Muscle layer of duodenum (tissue), 2 donors: Measurements from ENCODE around the gene GIPC3.

ENCODE experiments used
- H3K27ac ChIP-seq: one replicate; pipeline ENCODE4 v1.7.0; 2013; ENCODE audit warnings: mild to moderate bottlenecking, low read length
- H3K27me3 ChIP-seq: one replicate; pipeline ENCODE4 v1.7.0; 2013; ENCODE audit warnings: low read depth, mild to moderate bottlenecking, control low read depth, low read length
- H3K36me3 ChIP-seq, 2 donors: one replicate each; pipeline ENCODE4 v1.7.0; 2013; ENCODE audit warnings: low read length in 2 of 2, control low read depth in 1 of 2, mild to moderate bottlenecking in 1 of 2; ENCODE audit not compliant: insufficient read depth in 2 of 2, control insufficient read depth in 1 of 2
- H3K4me1 ChIP-seq, 2 donors: one replicate each; pipeline ENCODE4 v1.7.0; 2013; ENCODE audit warnings: low read length in 2 of 2, mild to moderate bottlenecking in 2 of 2, control low read depth in 1 of 2, moderate library complexity in 1 of 2; ENCODE audit not compliant: insufficient read depth in 2 of 2, control insufficient read depth in 1 of 2
- H3K4me3 ChIP-seq, 2 donors: one replicate each; pipeline ENCODE4 v1.7.0; 2013; ENCODE audit warnings: low read length in 2 of 2, low read depth in 1 of 2, mild to moderate bottlenecking in 1 of 2
- H3K9me3 ChIP-seq, 2 donors: one replicate each; pipeline ENCODE4 v1.7.0; 2013; ENCODE audit warnings: low read length in 2 of 2, control low read depth in 1 of 2, mild to moderate bottlenecking in 1 of 2; ENCODE audit not compliant: control insufficient read depth in 1 of 2
- donor health status: healthy.

The GIPC3 gene

GRCh38 chr19:3572132-3572854, 13.0 kb upstream of the GIPC3 start:
- H3K9me3 ChIP-seq: no peaks in the 10 kb centered on the region
- H3K4me1 ChIP-seq: peaks cover 0 to 25% of the 10 kb centered on the region in 2 donors
- H3K36me3 ChIP-seq: no peaks in the 10 kb centered on the region
- H3K27ac ChIP-seq: peak overlapping the region; percentile 27
- H3K4me3 ChIP-seq: peak overlapping the region; percentile 58 to 87
- H3K27me3 ChIP-seq: no peaks in the 10 kb centered on the region

- H3K27me3 ChIP-seq: no peaks in the 10 kb centered on the region
- no peaks in the 10 kb centered on the region for H3K36me3 ChIP-seq
- H3K4me3 ChIP-seq: peak within 1 kb of the TSS; percentile 58 to 87
- H3K9me3 ChIP-seq: no peaks in the 10 kb centered on the region
- peak within 1 kb of the TSS; percentile 27 for H3K27ac ChIP-seq
- peaks cover 0 to 25% of the 10 kb centered on the region in 2 donors for H3K4me1 ChIP-seq
Measured at GRCh38 chr19:3572855-3573161, 12.5 kb upstream of the GIPC3 start, which contains the start of gene HMG20B. TSS of gene HMG20B (plus strand) at chr19:3572944. CDS start at chr19:3573310, 366 bp downstream.

GRCh38 chr19:3573162-3573857, 12.0 kb upstream of the GIPC3 start:
- Histone ChIP-seq H3K4me1 (peaks cover 0 to 25% of the 10 kb centered on the region in 2 donors), H3K27me3 (no peaks in the 10 kb centered on the region), H3K9me3 (no peaks in the 10 kb centered on the region), H3K4me3 (peak overlapping the region; percentile 48 to 87), H3K27ac (no peak overlapping the region), H3K36me3 (no peaks in the 10 kb centered on the region)

GRCh38 chr19:3573858-3574637, 11.2 kb upstream of the GIPC3 start:
- Histone ChIP-seq H3K4me3 (peak overlapping the region in 1 of 2 donors; percentile 87), H3K27me3 (no peaks in the 10 kb centered on the region), H3K9me3 (no peaks in the 10 kb centered on the region), H3K4me1 (peaks cover 0 to 25% of the 10 kb centered on the region in 2 donors), H3K36me3 (no peaks in the 10 kb centered on the region), H3K27ac (no peak overlapping the region)

GRCh38 chr19:3575260-3575741, 10.0 kb upstream of the GIPC3 start:
- no peaks in the 10 kb centered on the region for H3K9me3 ChIP-seq

GRCh38 chr19:3575949-3576673, 9.2 kb upstream of the GIPC3 start:
- Histone ChIP-seq H3K9me3 (no peaks in the 10 kb centered on the region), H3K27me3 (no peaks in the 10 kb centered on the region), H3K4me3 (peak overlapping the region; percentile 46 to 66), H3K4me1 (peaks cover 0 to 32% of the 10 kb centered on the region in 2 donors), H3K27ac (no peak overlapping the region), H3K36me3 (no peaks in the 10 kb centered on the region)

More at GRCh38 chr19:3575260-3575741, 10.0 kb upstream of the GIPC3 start:
- H3K27me3 ChIP-seq: no peaks in the 10 kb centered on the region
- no peaks in the 10 kb centered on the region for H3K36me3 ChIP-seq
- no peak overlapping the region for H3K27ac ChIP-seq
- no peak overlapping the region for H3K4me3 ChIP-seq
- peaks cover 0 to 27% of the 10 kb centered on the region in 2 donors for H3K4me1 ChIP-seq

GRCh38 chr19:3576696-3577443, 8.4 kb upstream of the GIPC3 start:
- Histone ChIP-seq H3K27me3 (no peaks in the 10 kb centered on the region), H3K4me1 (peaks cover 0 to 32% of the 10 kb centered on the region in 2 donors), H3K4me3 (peak overlapping the region; percentile 46 to 66), H3K27ac (no peak overlapping the region), H3K36me3 (no peaks in the 10 kb centered on the region), H3K9me3 (no peaks in the 10 kb centered on the region)

GRCh38 chr19:3577723-3578344, 7.4 kb upstream of the GIPC3 start:
- H3K4me3 ChIP-seq: no peak overlapping the region
- no peak overlapping the region for H3K27ac ChIP-seq
- no peaks in the 10 kb centered on the region for H3K9me3 ChIP-seq

GRCh38 chr19:3578390-3578789, 6.9 kb upstream of the GIPC3 start:
- H3K9me3 ChIP-seq: no peaks in the 10 kb centered on the region

More at GRCh38 chr19:3577723-3578344, 7.4 kb upstream of the GIPC3 start:
- Histone ChIP-seq H3K4me1 (peaks cover 0 to 32% of the 10 kb centered on the region in 2 donors), H3K27me3 (no peaks in the 10 kb centered on the region), H3K36me3 (no peaks in the 10 kb centered on the region)

More at GRCh38 chr19:3578390-3578789, 6.9 kb upstream of the GIPC3 start:
- Histone ChIP-seq H3K27me3 (no peaks in the 10 kb centered on the region), H3K4me1 (peaks cover 0 to 29% of the 10 kb centered on the region in 2 donors), H3K27ac (no peak overlapping the region), H3K36me3 (no peaks in the 10 kb centered on the region), H3K4me3 (no peak overlapping the region)
